ENCODE data around the gene C11orf65.

C11orf65 gene

GRCh38 chr11:108467091-108467823 lies at the start of gene C11orf65:
TSS of gene C11orf65 (minus strand) at chr11:108467529. CDS start at chr11:108461559, 5,970 bp downstream.
- DNase-seq (ENCODE audit: low read depth, low spot score) = peak; percentile 90

- DNase-seq (ENCODE audit: low read depth, low spot score) = no peak
These were observed 48.8 kb upstream of the C11orf65 start for GRCh38 chr11:108516125-108516524.

GRCh38 chr11:108512708-108513107 lies 45.4 kb upstream of the C11orf65 start:
- DNase-seq (ENCODE audit: low read depth, low spot score) = no peak

GRCh38 chr11:108511851-108512474 lies 44.6 kb upstream of the C11orf65 start:
- no peak for DNase-seq (ENCODE audit: low read depth, low spot score)

- no peak for DNase-seq (ENCODE audit: low read depth, low spot score)
These were observed 41.6 kb upstream of the C11orf65 start for GRCh38 chr11:108508653-108509593.

- DNase-seq (ENCODE audit: low read depth, low spot score) = no peak
These were observed 34.1 kb upstream of the C11orf65 start for GRCh38 chr11:108501396-108501795.

GRCh38 chr11:108500721-108501120 lies 33.4 kb upstream of the C11orf65 start:
- no peak for DNase-seq (ENCODE audit: low read depth, low spot score)

GRCh38 chr11:108500169-108500568 lies 32.8 kb upstream of the C11orf65 start:
- DNase-seq (ENCODE audit: low read depth, low spot score) = no peak

GRCh38 chr11:108498816-108499408 lies 31.6 kb upstream of the C11orf65 start:
- no peak for DNase-seq (ENCODE audit: low read depth, low spot score)

GRCh38 chr11:108498046-108498815 lies 30.9 kb upstream of the C11orf65 start, which contains the start of gene POGLUT3:
TSS of gene POGLUT3 (minus strand) at chr11:108498384. CDS start at chr11:108498366, 18 bp downstream.
- peak; percentile 4 for DNase-seq (ENCODE audit: low read depth, low spot score)

- peak; percentile 41 for DNase-seq (ENCODE audit: low read depth, low spot score)
These were observed 30.2 kb upstream of the C11orf65 start for GRCh38 chr11:108497317-108498045.

- no peak for DNase-seq (ENCODE audit: low read depth, low spot score)
These were observed 29.4 kb upstream of the C11orf65 start for GRCh38 chr11:108496643-108497256.

GRCh38 chr11:108495326-108495725 lies 28.0 kb upstream of the C11orf65 start:
- DNase-seq (ENCODE audit: low read depth, low spot score) = no peak

GRCh38 chr11:108494182-108494581 lies 26.9 kb upstream of the C11orf65 start:
- no peak for DNase-seq (ENCODE audit: low read depth, low spot score)

- no peak for DNase-seq (ENCODE audit: low read depth, low spot score)
These were observed 24.6 kb upstream of the C11orf65 start for GRCh38 chr11:108491936-108492335.

- no peak for DNase-seq (ENCODE audit: low read depth, low spot score)
These were observed 19.5 kb upstream of the C11orf65 start for GRCh38 chr11:108486828-108487227.

GRCh38 chr11:108486331-108486730 lies 19.0 kb upstream of the C11orf65 start:
- DNase-seq (ENCODE audit: low read depth, low spot score) = no peak

- no peak for DNase-seq (ENCODE audit: low read depth, low spot score)
These were observed 15.8 kb upstream of the C11orf65 start for GRCh38 chr11:108483163-108483562.

GRCh38 chr11:108474664-108475463 lies 7.5 kb upstream of the C11orf65 start:
- DNase-seq (ENCODE audit: low read depth, low spot score) = no peak
